Activated naive CD8-positive, alpha-beta T cell treated with anti-CD3 and anti-CD28 coated beads, Interleukin-2, amount 50 U/mL, for 24 hours (primary cell): ENCODE results near the gene BTBD16.

Experiments
- ATAC-seq: fragments of 150-1000 bp; cut with Tn5 transposase; one replicate; pipeline ENCODE4 v1.10.0; 2021
- DNase-seq: peaks from one replicate; pipeline ENCODE4 v3.0.0; 2021
- H3K27ac Mint-ChIP-seq: one replicate; pipeline ENCODE4 v1.8.0; 2021; ENCODE audit warnings: mild to moderate bottlenecking, mixed read lengths
- H3K27me3 Mint-ChIP-seq: one replicate; pipeline ENCODE4 v1.8.0; 2021; ENCODE audit warnings: mixed read lengths
- H3K36me3 Mint-ChIP-seq: one replicate; pipeline ENCODE4 v1.8.0; 2021; ENCODE audit warnings: low read depth, mixed read lengths
- H3K4me1 Mint-ChIP-seq: one replicate; pipeline ENCODE4 v1.8.0; 2021; ENCODE audit warnings: mixed read lengths
- H3K4me3 Mint-ChIP-seq: one replicate; pipeline ENCODE4 v1.8.0; 2021; ENCODE audit warnings: mild to moderate bottlenecking, moderate library complexity, mixed read lengths
- H3K9me3 Mint-ChIP-seq: one replicate; pipeline ENCODE4 v1.8.0; 2021; ENCODE audit warnings: mixed read lengths

BTBD16 gene

DNA sequence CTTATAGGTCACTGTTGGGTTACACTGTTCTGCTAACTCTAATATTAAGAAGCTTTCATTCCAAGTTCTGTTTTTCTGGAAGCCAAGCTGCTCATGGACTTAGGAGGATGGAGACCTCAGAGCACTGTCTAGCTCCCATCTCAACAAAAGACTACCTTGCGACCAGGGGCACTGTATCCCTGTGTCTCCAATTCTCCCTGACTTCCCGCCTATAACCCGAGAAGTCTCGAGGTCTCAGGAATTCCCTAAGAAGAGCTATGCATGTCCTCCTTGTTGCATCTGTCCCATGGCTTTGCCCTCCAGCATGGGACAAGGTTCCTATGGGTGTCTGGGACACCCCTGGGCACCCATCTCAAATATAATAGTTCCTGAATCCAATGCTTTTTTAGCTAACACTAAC lies 31.2 kb downstream of the BTBD16 start:
- Mint-ChIP-seq H3K36me3 (peaks cover 2% of the 10 kb centered on the region), H3K9me3 (peaks cover 9% of the 10 kb centered on the region), H3K4me1 (peaks cover 6% of the 10 kb centered on the region), H3K27ac (no peak overlapping the region), H3K27me3 (peaks cover 3% of the 10 kb centered on the region), H3K4me3 (no peak overlapping the region)
- ATAC-seq (no peak), DNase-seq (no peak)

DNA sequence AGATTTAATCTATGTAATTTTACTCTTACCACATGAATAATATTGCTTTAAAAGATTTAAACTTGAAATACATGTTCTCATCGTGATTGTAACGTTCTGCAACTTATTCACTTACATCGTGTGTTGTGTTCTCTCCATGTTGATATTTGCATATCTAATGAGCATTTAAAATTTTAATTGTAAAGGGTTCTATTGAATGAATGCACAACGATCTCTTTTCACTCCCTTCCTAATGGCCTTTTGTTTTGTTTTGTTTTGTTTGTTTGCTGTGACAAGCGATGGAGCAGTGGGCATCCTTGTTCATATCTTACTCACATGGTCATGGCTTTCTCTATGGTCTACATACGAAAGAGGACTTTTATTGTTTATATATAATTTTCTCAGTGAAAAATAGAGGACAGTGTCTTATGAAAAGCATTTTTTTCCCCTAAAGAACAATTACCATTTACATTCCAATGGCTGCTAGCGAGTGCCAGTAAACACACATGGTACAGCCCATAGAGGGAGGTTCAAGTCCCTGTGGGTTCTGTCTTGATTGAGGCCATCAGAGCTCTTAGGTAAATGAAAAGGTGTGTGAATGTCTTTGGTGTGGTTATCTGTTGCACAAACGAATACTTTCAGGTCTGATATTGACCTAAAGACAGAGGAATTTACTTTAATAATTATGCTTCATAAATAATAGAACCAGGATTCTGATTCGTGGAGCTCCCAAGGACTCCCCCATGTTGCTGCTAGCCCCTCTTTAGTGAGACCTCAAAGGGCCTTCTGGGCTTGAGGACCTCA lies 32.4 kb downstream of the BTBD16 start:
- Mint-ChIP-seq H3K36me3 (peaks cover under 1% of the 10 kb centered on the region), H3K27ac (no peak overlapping the region), H3K4me3 (no peak overlapping the region), H3K4me1 (peaks cover 11% of the 10 kb centered on the region), H3K27me3 (peaks cover 3% of the 10 kb centered on the region), H3K9me3 (peaks cover 9% of the 10 kb centered on the region)
- no peak for ATAC-seq
- no peak for DNase-seq

DNA sequence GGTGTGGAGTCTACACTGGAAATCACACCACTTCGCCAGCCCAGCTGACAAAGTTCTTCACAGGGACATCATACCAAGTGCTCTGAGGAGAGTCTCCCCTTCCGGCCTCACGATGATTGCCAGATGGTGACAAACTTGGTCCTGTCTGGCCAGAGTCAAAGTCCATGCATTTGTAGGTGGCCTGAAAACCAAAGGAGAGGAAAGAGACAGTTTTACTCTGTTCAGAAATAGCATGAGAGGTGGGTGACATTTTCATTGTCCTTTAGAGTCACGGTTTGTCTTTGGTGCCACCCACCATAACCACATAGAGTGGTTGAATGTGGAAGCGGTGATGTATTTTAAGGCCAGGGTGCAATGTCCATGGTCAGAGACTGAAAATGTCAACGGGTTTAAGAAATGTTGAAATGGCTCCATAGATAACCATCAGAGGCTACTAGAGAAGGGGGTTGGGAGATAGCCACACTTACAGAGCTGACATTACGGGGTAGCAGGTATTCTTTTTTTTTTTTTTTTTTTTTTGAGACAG lies 33.0 kb downstream of the BTBD16 start:
- peak; percentile 18 for ATAC-seq
- Mint-ChIP-seq H3K27ac (no peak overlapping the region), H3K4me3 (no peak overlapping the region), H3K9me3 (peaks cover 9% of the 10 kb centered on the region), H3K36me3 (no peaks in the 10 kb centered on the region), H3K4me1 (peaks cover 9% of the 10 kb centered on the region), H3K27me3 (no peaks in the 10 kb centered on the region)
- DNase-seq, result no peak

DNA sequence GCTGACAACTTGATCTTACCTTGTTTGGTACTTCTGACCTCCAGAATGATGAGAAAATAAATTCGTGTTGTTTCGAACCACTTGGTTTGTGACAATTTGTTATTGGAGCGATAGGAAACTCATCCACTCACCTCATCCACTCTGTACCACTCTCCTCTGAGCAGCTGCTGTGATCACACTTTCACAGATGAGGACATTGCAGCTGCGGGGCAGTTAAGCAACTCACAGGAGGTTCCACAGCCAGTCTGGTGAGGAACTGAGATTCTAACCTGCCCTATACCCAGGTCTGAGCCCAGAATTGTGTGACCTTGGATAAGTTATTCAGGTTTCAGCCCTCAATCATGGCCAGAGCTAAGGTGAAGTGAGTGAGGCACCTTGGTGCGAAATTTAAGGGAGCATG lies 35.2 kb downstream of the BTBD16 start:
- peaks cover 9% of the 10 kb centered on the region for H3K9me3 Mint-ChIP-seq
- no peak overlapping the region for H3K27ac Mint-ChIP-seq
- ATAC-seq (no peak), DNase-seq (no peak)
- no peaks in the 10 kb centered on the region for H3K36me3 Mint-ChIP-seq
- peaks cover 9% of the 10 kb centered on the region for H3K4me1 Mint-ChIP-seq
- H3K27me3 Mint-ChIP-seq, result peaks cover 5% of the 10 kb centered on the region
- no peak overlapping the region for H3K4me3 Mint-ChIP-seq

DNA sequence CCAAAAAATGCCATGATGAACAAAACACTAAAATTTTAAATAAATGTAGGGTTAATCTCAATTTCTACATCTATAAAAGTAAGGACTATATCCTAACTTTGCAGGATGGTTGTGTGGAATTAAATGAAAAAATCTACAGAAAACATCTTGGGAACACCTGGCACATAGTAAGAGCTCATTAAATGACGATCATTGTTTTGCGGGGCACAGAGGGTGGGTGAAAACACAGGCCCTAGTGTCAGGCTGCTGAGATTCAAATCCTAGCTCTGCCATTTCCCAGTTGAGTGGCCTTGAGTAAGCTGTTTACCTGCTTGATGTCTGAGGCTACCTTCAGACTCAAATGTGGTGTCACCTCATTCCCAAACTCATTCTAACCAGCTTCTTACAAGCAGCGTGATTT lies 35.6 kb downstream of the BTBD16 start:
- peaks cover 7% of the 10 kb centered on the region for H3K27me3 Mint-ChIP-seq
- peaks cover 5% of the 10 kb centered on the region for H3K4me1 Mint-ChIP-seq
- H3K36me3 Mint-ChIP-seq, result no peaks in the 10 kb centered on the region
- H3K4me3 Mint-ChIP-seq, result no peak overlapping the region
- DNase-seq, result no peak
- no peak overlapping the region for H3K27ac Mint-ChIP-seq
- peaks cover 9% of the 10 kb centered on the region for H3K9me3 Mint-ChIP-seq
- no peak for ATAC-seq

DNA sequence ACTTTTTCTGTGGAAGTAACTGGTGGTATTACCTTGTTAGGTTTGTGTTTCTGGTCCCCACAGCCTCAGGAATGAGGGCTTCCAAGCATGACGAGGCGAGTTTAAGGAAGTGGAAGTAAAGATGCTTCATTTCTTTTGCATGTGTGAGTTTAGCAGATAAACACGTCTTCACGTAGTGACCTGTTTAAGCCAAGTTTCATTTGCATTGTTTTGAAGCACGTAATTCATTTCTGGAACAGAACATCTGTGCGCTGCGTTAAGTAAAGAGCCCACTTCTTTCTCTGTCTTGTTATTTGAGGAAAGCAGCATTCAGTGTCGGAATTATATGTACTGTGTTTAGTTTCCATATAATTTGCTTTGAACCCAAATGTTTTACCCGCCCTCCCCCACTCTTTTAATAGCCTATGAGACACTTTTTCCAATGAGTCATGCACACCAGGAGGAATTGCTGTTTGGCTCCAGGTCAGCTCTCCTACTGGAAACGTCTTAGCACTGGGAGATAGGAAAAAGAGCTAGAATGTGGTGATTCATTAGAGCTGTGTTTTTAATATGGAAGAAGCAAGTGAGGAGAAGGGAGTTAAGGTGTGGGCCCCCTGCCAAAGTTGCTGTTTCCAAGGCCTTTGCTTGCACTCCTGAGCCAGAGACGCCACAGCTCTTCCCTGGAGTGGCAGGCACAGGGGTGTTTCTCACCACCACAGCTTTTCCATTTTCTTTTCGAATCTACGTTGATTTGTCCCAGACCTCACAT lies 36.7 kb downstream of the BTBD16 start:
- ATAC-seq (no peak), DNase-seq (no peak)
- no peak overlapping the region for H3K27ac Mint-ChIP-seq
- peaks cover 9% of the 10 kb centered on the region for H3K9me3 Mint-ChIP-seq
- peaks cover 11% of the 10 kb centered on the region for H3K27me3 Mint-ChIP-seq
- no peaks in the 10 kb centered on the region for H3K36me3 Mint-ChIP-seq
- H3K4me1 Mint-ChIP-seq, result peaks cover 5% of the 10 kb centered on the region
- H3K4me3 Mint-ChIP-seq, result no peak overlapping the region

DNA sequence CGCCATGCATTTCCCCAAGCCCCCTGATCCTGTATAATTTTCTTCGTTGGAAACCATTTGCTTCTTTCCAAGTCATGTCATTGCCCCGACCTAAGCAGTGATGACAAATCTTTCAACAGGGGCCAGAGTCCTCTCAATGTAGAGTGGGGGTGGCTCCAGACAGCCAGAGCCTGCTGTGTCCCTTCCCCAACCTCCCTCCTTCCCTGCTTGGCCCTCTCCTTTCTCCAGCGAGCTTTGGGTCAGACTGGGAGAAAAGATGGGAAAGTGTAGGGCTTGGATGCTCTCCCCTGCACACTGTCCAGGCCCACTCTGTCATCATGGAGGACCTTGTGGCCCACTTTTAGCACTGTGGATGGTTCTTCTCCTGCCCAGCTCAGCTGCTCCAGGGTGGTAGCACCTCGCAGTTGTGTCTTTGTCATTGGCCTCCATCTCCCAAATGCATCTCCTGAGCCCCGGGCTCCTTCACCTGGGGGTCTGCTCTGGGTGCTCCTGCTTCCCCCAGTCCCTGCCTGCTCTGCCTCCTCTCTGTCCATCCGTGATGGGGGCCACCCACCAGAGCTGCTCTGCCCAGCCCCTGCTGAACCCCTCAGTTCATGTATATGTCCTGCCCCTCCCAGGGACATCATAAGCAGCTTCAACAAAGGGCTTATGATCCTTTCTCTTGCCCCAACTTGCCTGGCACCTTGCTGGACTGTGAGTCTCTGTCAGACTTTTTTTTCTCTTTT lies 37.5 kb downstream of the BTBD16 start:
- H3K27me3 Mint-ChIP-seq, result peaks cover 12% of the 10 kb centered on the region
- no peak overlapping the region for H3K4me3 Mint-ChIP-seq
- peaks cover 9% of the 10 kb centered on the region for H3K9me3 Mint-ChIP-seq
- no peak overlapping the region for H3K27ac Mint-ChIP-seq
- H3K4me1 Mint-ChIP-seq, result peaks cover 5% of the 10 kb centered on the region
- no peaks in the 10 kb centered on the region for H3K36me3 Mint-ChIP-seq
- DNase-seq (no peak), ATAC-seq (no peak)

DNA sequence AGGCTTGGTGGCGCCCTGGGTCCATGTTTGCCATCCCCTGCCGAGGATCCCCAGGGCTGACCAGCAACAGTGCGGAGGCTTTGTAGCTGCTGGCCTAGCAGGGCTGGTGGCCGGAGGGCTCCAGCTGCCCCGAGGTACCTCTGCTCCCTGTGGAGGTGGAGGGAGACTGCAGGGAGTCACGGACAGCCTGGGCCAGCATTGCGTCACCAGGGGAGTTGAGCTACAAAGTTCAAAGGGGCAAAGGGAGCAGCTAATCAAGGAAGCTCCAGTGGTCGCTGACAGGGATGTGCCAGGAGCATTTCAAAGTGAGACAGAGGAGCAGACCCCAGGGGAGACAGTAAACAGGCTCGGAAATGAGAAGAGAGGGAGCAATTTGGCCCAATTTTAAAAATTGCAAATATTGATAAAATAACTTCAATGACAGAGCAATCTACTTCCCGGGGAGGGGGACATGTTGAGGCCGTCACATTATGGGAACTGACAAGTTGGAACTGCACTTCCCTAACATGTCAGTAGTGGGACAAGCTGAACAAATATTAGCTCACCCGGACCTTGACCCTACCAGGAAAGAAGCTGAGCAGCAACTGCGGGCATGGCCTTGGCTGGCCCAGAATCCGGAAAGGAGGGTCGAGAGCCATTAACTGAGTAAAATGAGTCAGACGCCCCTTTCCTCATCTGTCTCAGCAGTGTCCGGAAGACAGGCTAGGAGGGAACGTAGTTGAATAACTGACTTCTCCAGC lies 39.4 kb downstream of the BTBD16 start:
- H3K36me3 Mint-ChIP-seq, result no peaks in the 10 kb centered on the region
- H3K4me1 Mint-ChIP-seq, result peaks cover 5% of the 10 kb centered on the region
- ATAC-seq (no peak), DNase-seq (no peak)
- H3K4me3 Mint-ChIP-seq, result no peak overlapping the region
- peaks cover 12% of the 10 kb centered on the region for H3K27me3 Mint-ChIP-seq
- H3K9me3 Mint-ChIP-seq, result peaks cover 7% of the 10 kb centered on the region
- H3K27ac Mint-ChIP-seq, result no peak overlapping the region

DNA sequence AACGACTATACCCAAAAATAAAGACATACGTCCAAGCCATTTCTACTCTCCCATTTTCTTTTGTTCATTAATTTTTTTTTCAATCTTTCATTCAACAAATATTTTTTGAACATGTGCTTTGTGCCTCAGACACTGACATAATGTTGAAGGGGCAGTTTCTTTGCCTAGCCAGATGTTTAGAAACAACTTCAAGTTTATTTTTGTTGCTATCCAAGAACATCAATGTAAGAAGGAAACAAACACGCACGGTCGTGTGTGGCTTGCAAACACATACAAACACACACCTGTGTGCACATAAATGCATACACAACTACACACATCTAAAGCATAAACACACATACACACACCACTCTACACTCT lies 39.9 kb downstream of the BTBD16 start:
- no peaks in the 10 kb centered on the region for H3K36me3 Mint-ChIP-seq
- H3K4me3 Mint-ChIP-seq, result no peak overlapping the region
- no peak for ATAC-seq

DNA sequence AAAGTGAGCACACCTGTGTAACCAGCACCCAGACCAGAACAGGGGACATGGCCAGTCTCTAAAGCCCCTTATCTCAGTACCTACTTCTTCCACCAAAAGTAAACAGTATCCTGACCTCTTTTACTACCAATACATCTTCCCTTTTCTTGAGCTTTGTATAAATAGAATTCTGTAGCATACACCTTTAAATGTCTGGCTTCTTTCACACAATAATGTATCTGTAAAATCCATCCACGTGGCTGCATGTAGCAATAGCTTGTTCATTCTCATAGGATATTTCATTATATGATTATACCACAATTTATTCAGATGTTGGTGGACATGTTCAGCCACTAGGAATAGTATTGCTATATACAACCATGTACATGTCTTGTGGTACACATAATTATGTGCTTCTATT lies 40.6 kb downstream of the BTBD16 start:
- H3K36me3 Mint-ChIP-seq, result no peaks in the 10 kb centered on the region
- ATAC-seq (no peak), DNase-seq (no peak)
- H3K4me3 Mint-ChIP-seq, result no peak overlapping the region
- H3K9me3 Mint-ChIP-seq, result no peaks in the 10 kb centered on the region
- peaks cover 5% of the 10 kb centered on the region for H3K4me1 Mint-ChIP-seq
- H3K27ac Mint-ChIP-seq, result no peak overlapping the region
- peaks cover 16% of the 10 kb centered on the region for H3K27me3 Mint-ChIP-seq

More for the DNA sequence above, 39.9 kb downstream of the BTBD16 start:
- peaks cover 5% of the 10 kb centered on the region for H3K4me1 Mint-ChIP-seq
- no peak for DNase-seq
- no peak overlapping the region for H3K27ac Mint-ChIP-seq
- H3K27me3 Mint-ChIP-seq, result peaks cover 12% of the 10 kb centered on the region
- peaks cover 2% of the 10 kb centered on the region for H3K9me3 Mint-ChIP-seq

DNA sequence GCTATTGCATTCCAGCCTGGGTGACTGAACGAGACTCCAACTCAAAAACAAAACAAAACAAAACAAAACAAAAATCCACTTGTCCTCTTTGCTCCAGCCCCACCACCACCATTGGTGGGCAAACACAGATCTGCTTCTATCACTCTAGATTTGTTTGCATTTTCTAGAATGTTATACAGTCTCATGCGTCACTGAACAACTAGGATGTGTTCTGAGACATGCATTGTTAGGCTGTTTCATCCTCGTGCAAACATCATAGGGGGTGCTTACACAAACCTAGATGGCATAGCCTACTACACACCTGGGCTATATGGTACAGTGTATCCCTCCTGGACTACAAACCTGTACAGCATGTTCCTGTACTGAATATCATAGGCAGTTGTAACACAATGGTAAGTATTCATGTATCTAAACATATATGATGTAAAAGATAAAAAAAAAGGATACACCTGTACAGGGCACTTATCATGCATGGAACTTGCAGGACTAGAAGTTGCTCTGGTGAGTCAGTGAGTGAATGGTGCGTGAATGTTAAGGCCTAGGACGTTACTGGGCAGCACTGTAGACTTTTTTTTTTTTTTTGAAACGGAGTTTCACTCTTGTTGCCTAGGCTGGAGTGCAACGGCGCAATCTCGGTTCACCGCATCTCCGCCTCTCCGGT lies 45.3 kb downstream of the BTBD16 start:
- Mint-ChIP-seq H3K27me3 (peaks cover 15% of the 10 kb centered on the region), H3K4me1 (no peaks in the 10 kb centered on the region), H3K36me3 (no peaks in the 10 kb centered on the region), H3K27ac (no peak overlapping the region), H3K4me3 (no peak overlapping the region), H3K9me3 (no peaks in the 10 kb centered on the region)
- ATAC-seq, result no peak
- no peak for DNase-seq

DNA sequence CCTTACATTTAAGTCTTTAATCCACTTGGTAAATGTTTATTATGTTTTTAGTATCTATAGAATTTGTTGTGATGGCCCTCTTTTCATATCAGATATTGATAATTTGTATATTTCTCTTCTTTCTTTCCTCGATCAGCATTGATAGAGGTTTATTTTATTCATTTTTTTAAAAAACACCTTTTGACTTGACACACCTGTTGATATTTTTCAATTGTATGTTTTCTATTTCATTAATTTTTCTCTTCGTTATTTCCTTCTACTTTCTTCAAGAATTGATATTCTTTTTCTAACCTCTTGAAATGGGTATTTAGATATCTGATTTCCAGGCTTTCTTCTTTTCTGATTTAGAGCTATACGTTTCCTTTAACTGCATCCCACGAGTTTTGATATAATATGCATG lies 50.9 kb downstream of the BTBD16 start:
- Mint-ChIP-seq H3K9me3 (no peaks in the 10 kb centered on the region), H3K4me1 (peaks cover 5% of the 10 kb centered on the region), H3K27ac (no peak overlapping the region), H3K36me3 (no peaks in the 10 kb centered on the region), H3K27me3 (peaks cover 12% of the 10 kb centered on the region), H3K4me3 (no peak overlapping the region)
- no peak for ATAC-seq
- no peak for DNase-seq

DNA sequence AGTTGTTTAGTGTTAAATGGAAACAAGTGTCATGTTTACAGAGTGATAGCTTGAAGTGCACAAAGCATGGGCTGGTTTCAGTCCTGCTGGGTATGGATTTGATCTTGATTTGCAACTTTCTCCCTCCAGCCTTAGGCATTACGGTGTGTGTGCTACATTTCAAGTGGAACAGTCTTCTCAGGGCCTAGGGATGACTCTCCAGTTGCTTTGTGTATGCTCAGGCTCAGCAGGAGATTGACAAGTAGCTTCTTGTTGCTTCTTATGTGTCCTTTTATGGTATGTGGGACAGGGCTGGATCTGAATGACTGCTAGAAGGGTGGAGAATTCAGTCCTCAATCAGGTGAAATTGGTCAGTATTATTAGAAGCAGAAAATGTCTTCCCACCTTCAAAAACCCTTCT lies 52.1 kb downstream of the BTBD16 start:
- Mint-ChIP-seq H3K4me3 (no peak overlapping the region), H3K4me1 (peaks cover 5% of the 10 kb centered on the region), H3K9me3 (no peaks in the 10 kb centered on the region), H3K36me3 (no peaks in the 10 kb centered on the region), H3K27me3 (peaks cover 10% of the 10 kb centered on the region), H3K27ac (no peak overlapping the region)
- ATAC-seq, result no peak
- no peak for DNase-seq
